ENCODE data around the gene NOP16. TPM values are rescaled to one million over a fixed set of nuclear protein-coding genes. Genes with fewer than 3 reads are reported as not detected.

NOP16 gene
- total and polyA plus RNA-seq, 2 of the 13 experiments (the other 11 are each of a cell fraction or from before 2014, with no cell fraction given): 43.3 to 48.4 TPM

DNA sequence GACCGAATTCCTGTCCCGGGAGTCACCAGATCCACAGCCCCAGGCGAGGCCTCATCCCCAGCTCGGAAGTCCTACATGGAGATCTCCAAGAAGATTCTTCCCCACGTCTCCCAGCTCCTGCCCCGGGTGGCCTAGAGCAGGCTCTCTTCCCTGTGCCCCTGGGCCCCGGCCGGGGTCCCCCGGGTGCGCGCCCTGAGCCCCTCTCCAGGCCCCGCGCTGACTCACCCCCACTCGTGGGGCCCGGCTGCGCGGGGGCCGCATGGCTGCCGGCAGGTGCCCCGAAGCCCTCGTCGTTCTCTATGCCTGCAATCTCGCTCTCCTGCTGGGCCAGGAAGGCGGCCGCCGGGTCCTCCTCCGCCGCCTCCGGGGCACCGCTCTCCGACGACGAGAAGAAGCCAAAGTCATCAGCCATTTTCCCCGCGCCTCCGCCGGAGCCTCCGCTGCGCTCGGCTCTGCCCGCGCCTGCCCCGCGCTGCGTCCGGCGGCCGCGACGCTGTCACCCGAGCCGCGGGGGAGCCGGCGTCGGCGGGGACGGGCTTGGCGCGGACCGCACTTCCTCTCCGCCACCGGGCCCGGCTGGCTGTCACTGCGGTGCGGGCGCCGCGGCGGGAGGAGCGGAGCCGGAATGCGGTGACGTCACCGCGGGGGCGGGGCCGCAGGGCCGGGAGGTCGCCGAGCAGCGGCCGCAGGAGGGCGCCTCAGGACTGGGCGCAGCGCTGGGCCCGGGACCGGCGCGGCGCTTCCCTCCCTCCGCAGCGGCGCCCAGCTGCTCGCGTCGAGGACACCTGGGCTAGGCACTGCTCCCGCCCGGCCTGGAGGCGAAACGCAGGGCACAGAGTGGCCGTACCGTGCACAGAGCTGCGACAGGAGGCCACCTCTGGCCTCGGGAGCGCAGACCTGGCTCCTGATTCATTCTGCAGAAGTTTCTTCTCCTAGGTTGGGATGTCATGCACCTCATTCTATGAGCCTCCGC, 27.8 kb upstream of the NOP16 start, which contains the start of gene CLTB (continued):
- TF ChIP-seq, protein P1, sequence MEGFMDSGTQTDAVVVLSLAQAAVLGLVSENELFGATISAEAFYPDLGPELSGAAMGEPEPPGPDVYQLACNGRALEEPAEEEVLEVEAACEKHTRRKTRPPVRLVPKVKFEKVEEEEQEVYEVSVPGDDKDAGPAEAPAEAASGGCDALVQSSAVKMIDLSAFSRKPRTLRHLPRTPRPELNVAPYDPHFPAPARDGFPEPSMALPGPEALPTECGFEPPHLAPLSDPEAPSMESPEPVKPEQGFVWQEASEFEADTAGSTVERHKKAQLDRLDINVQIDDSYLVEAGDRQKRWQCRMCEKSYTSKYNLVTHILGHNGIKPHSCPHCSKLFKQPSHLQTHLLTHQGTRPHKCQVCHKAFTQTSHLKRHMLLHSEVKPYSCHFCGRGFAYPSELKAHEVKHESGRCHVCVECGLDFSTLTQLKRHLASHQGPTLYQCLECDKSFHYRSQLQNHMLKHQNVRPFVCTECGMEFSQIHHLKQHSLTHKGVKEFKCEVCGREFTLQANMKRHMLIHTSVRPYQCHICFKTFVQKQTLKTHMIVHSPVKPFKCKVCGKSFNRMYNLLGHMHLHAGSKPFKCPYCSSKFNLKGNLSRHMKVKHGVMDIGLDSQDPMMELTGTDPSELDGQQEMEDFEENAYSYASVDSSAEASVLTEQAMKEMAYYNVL (CRISPR knock-in tag; IDR thresholded peaks at IDR 0.05; ENCODE audit: borderline replicate concordance): 0 out of 2 replicates have a peak, but pooled peaks have one; percentile 40
- TF ChIP-seq ZNF672 (CRISPR knock-in tag; IDR thresholded peaks at IDR 0.05) (no peak; the same call in 1 of the 2 replicates), NAIF1 (CRISPR knock-in tag; IDR thresholded peaks at IDR 0.05; ENCODE audit: borderline replicate concordance) (no peak), SIX1 (CRISPR knock-in tag; IDR thresholded peaks at IDR 0.05; ENCODE audit: borderline replicate concordance) (no peak), ZNF75D (CRISPR knock-in tag; IDR thresholded peaks at IDR 0.05; ENCODE audit: borderline replicate concordance) (no peak), SUZ12 (IDR thresholded peaks at IDR 0.05; ENCODE audit: low read depth, low read length) (no peak), HNRNPLL (IDR thresholded peaks at IDR 0.05; ENCODE audit: low read depth, low read length, poor library complexity, severe bottlenecking) (peak; percentile 59), ATM (IDR thresholded peaks at IDR 0.05; ENCODE audit: borderline replicate concordance) (no peak), IRF2 (CRISPR knock-in tag; IDR thresholded peaks at IDR 0.05) (peak; percentile 84), JUN (CRISPR knock-in tag; IDR thresholded peaks at IDR 0.05) (0 out of 2 replicates have a peak, but pooled peaks have one; percentile 49), ZFP90 (CRISPR knock-in tag; IDR thresholded peaks at IDR 0.05; ENCODE audit: borderline replicate concordance) (peak; percentile 73; the same call in 1 of the 2 replicates), AHDC1 (CRISPR knock-in tag; IDR thresholded peaks at IDR 0.05; ENCODE audit: borderline replicate concordance) (no peak)
- TF ChIP-seq, protein P2, sequence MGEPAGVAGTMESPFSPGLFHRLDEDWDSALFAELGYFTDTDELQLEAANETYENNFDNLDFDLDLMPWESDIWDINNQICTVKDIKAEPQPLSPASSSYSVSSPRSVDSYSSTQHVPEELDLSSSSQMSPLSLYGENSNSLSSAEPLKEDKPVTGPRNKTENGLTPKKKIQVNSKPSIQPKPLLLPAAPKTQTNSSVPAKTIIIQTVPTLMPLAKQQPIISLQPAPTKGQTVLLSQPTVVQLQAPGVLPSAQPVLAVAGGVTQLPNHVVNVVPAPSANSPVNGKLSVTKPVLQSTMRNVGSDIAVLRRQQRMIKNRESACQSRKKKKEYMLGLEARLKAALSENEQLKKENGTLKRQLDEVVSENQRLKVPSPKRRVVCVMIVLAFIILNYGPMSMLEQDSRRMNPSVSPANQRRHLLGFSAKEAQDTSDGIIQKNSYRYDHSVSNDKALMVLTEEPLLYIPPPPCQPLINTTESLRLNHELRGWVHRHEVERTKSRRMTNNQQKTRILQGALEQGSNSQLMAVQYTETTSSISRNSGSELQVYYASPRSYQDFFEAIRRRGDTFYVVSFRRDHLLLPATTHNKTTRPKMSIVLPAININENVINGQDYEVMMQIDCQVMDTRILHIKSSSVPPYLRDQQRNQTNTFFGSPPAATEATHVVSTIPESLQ (CRISPR knock-in tag; conservative IDR thresholded peaks at IDR 0.05): no peak
- TF ChIP-seq, protein P3, sequence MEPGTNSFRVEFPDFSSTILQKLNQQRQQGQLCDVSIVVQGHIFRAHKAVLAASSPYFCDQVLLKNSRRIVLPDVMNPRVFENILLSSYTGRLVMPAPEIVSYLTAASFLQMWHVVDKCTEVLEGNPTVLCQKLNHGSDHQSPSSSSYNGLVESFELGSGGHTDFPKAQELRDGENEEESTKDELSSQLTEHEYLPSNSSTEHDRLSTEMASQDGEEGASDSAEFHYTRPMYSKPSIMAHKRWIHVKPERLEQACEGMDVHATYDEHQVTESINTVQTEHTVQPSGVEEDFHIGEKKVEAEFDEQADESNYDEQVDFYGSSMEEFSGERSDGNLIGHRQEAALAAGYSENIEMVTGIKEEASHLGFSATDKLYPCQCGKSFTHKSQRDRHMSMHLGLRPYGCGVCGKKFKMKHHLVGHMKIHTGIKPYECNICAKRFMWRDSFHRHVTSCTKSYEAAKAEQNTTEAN (CRISPR knock-in tag; conservative IDR thresholded peaks at IDR 0.05): 0 out of 2 replicates have a peak, but pooled peaks have one; percentile 50
- TF ChIP-seq, protein P4, sequence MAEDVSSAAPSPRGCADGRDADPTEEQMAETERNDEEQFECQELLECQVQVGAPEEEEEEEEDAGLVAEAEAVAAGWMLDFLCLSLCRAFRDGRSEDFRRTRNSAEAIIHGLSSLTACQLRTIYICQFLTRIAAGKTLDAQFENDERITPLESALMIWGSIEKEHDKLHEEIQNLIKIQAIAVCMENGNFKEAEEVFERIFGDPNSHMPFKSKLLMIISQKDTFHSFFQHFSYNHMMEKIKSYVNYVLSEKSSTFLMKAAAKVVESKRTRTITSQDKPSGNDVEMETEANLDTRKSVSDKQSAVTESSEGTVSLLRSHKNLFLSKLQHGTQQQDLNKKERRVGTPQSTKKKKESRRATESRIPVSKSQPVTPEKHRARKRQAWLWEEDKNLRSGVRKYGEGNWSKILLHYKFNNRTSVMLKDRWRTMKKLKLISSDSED (CRISPR knock-in tag; IDR thresholded peaks at IDR 0.05): no peak
